Measurements from ENCODE around the gene MSI2. TPM values are rescaled to one million over a fixed set of nuclear protein-coding genes. Genes with fewer than 3 reads are reported as not detected.

Gene MSI2
- total RNA-seq, 2 experiments from 2014 or later, result 117 to 120 TPM

DNA sequence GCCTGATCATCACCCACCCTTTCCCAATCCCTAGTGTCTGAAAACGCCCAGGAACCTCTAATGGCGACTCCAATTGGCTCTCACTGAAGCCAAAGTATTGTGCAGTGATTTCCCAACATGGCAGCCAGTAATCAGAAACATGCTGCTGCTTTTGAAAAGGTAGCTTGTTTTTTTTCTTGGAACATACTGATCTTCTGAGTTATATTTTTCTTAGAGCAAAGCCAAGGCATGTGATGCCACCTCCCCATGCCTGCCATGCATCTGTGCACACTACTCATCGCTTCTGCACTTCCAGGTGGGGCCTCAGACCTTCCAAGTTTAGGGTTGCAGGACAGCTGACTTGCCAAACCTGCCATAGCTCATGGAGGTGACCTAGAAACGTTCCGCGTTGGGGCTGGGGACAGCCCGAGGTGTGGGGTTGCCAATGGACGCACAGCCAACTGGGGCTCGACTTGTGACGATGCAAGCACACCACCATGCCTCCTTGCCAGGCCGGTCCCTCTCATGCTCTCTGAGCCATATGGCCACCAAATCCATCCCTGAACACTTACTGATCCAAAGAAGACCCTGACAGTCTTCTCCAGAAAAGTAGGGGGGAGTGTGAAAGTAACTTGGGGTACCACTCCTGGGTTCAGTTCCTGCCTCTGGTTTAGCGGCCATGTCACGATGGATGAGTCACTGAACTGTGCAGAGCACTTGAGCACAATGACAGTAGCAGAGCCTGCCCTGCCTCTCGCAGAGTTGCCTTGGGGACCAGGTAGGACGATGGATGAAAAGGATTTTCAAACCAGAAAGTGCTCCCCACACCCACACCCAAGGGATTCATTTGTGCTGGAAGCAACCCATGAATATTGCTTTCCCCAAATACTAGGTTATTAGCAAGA, 333.1 kb downstream of the MSI2 start:
- Mint-ChIP-seq H3K4me1 (no peaks in the 10 kb centered on the region), H3K27me3 (no peaks in the 10 kb centered on the region), H3K36me3 (peaks cover 6% of the 10 kb centered on the region), H3K4me3 (no peak overlapping the region), H3K9me3 (ENCODE audit: low read depth) (no peaks in the 10 kb centered on the region), H3K27ac (no peak overlapping the region)
- no peak for DNase-seq
- CTCF ChIA-PET, result interaction anchor here (1.5 to 4.8 kb wide), 2 partner anchors 9 to 30 kb away, joined by 3 to 28 read pairs; no protein-coding TSS in a partner anchor
- ATAC-seq, result no peak

DNA sequence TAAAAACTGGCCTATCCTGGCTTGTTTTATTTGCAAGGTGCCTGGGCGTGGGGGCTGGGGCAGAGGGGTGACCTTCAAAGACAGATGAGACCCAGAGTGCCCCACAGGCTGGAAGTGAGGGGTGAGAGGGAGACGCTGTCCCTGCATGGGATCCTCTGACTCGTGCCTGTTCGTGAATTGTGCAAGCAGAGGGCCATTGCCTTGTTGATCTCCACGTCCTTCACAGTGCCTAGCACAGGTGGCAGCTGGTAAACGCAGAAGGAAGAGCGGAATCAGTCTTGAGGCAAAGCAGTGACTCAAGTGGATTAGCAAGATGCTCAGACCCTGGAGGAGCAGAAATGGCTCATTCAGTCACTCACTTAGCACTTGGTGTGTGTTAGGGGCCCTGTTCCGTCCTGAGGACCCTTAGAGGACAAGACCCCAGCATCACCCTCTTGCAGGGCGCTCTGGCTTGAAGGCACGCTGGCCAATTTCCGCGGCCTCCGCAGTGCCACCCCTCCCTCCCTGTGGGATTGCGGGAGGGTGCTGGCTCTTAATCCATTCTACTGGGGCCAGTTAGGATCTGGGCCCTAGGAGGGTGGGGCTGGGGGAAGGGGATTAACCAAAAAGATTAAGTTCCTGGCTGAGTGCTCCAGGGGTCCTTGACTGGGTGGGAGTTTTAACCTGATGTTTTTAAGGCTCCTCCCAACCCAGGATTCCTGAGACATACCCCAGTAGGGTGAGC, 337.6 kb downstream of the MSI2 start:
- Mint-ChIP-seq H3K36me3 (peaks cover 15% of the 10 kb centered on the region), H3K4me3 (no peak overlapping the region), H3K27ac (no peak overlapping the region), H3K4me1 (peaks cover 18% of the 10 kb centered on the region), H3K27me3 (no peaks in the 10 kb centered on the region), H3K9me3 (ENCODE audit: low read depth) (peaks cover 4% of the 10 kb centered on the region)
- ATAC-seq (no peak), DNase-seq (no peak)
- CTCF ChIA-PET, result interaction anchor here (1.3 to 2.6 kb wide), 4 partner anchors 78 to 351 kb away, joined by 3 to 15 read pairs (median 6); no protein-coding TSS in a partner anchor

DNA sequence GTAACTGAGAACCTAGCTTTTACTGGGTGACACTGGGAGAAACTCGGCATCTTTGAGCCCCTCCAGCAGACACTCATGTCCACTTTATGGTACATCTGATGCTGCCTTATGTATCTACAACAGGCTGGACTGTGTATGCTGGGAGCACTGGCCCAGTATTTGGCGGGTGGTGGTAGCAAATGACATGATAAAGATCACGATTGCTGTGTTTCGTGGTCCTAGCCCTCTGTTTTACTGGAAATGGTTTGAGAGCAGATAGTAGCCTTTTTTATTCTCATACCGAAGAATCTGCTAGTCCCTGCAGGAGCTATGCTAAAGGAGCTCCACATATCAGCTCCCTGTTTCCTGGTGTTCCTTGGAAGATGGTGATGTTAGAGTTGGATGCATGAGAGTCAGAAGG, 338.4 kb downstream of the MSI2 start:
- H3K27ac Mint-ChIP-seq, result no peak overlapping the region
- peaks cover 15% of the 10 kb centered on the region for H3K36me3 Mint-ChIP-seq

DNA sequence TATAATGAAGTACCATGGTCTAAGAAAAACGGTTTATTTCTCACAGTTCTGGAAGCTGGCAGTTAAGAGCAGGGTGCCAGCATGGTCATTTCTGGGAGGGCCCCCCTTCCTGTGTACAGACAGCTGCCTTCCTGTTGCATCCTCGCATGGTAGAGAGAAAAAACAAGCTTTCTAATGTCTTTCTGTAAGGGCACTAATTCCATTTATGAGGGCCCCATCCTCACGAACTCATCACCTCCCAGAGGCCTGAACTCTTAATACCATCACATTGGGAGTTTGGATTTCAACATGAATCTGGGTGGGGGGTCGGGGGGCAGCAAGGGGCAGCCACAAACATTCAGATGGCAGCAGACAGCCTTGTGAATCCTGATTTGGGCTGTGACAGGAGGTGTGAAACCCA, 339.1 kb downstream of the MSI2 start:
- peaks cover 4% of the 10 kb centered on the region for H3K9me3 Mint-ChIP-seq (ENCODE audit: low read depth)
- no peaks in the 10 kb centered on the region for H3K27me3 Mint-ChIP-seq
- peaks cover 34% of the 10 kb centered on the region for H3K4me1 Mint-ChIP-seq
- ATAC-seq (no peak), DNase-seq (no peak)
- peaks cover 15% of the 10 kb centered on the region for H3K36me3 Mint-ChIP-seq
- no peak overlapping the region for H3K27ac Mint-ChIP-seq
- H3K4me3 Mint-ChIP-seq, result no peak overlapping the region
- CTCF ChIA-PET, result interaction anchor here (1.0 to 6.4 kb wide), 5 partner anchors 11 to 352 kb away, joined by 4 to 45 read pairs (median 5); no protein-coding TSS in a partner anchor

More for the DNA sequence above, 338.4 kb downstream of the MSI2 start:
- CTCF ChIA-PET, result interaction anchor here (1.0 to 6.4 kb wide), 6 partner anchors 11 to 352 kb away, joined by 3 to 45 read pairs (median 5); no protein-coding TSS in a partner anchor
- ATAC-seq (no peak), DNase-seq (no peak)
- Mint-ChIP-seq H3K9me3 (ENCODE audit: low read depth) (peaks cover 4% of the 10 kb centered on the region), H3K27me3 (no peaks in the 10 kb centered on the region), H3K4me1 (peaks cover 27% of the 10 kb centered on the region), H3K4me3 (no peak overlapping the region)

DNA sequence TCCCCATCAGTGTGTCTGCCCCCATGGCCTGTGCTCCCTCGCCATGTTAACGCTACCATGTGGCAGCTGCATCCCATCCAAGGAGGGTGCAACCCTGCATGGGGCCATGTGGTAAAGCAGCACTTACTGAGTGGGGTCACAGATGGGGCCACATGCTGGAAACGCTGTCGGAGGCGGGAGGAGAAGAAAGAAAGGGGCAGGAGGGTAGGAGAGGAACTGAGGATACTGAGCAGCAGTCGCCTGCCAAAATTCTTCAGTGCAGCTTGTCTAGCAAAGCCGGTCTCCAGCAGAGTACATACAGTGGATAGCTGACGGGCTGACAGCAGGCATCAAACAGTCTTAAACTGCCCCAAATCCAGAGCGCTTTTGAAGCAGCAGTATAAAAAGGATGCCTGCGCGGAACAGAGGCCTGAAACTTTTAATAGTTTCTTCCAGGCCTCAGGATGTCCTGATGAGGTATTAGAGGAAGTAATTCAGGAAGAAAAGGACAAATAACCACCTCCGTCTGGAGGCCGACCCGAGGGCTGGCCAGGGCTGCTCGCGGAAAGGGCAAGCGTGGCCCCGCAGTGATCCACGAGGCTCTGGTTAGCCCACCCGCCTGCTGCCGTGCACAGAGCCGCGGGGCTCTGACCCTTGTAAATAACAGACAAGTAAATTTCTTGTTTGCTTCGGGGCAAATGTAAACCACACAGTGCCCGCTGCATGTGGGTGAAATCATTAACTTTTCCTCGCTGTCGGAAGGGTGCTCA, 339.8 kb downstream of the MSI2 start:
- CTCF ChIA-PET, result interaction anchor here (1.2 to 6.4 kb wide), 5 partner anchors 10 to 353 kb away, joined by 3 to 45 read pairs (median 5); no protein-coding TSS in a partner anchor
- ATAC-seq (no peak), DNase-seq (no peak)
- peaks cover 18% of the 10 kb centered on the region for H3K36me3 Mint-ChIP-seq
- H3K27ac Mint-ChIP-seq, result peak overlapping the region; percentile 27
- H3K9me3 Mint-ChIP-seq (ENCODE audit: low read depth), result peaks cover 4% of the 10 kb centered on the region
- H3K4me1 Mint-ChIP-seq, result peaks cover 41% of the 10 kb centered on the region
- no peaks in the 10 kb centered on the region for H3K27me3 Mint-ChIP-seq
- H3K4me3 Mint-ChIP-seq, result no peak overlapping the region

DNA sequence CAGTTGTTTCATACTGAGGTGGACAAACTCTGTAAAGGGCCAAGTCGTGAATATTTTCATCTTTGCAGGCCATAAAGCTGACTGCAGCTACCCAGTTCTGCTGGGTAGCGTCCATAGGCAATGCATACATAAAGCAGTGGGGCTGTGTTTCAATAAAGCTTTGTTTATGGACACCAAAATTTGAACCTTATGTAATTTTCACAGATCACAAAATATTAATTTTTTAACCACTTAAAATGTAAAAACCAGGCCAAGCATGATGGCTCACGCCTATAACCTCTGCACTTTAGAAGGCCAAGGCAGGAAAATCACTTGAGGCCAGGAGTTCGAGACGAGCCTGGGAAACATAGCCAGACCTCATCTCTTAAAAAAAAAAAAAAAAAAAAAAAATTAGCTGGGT, 340.8 kb downstream of the MSI2 start:
- Mint-ChIP-seq H3K4me3 (no peak overlapping the region), H3K9me3 (ENCODE audit: low read depth) (peaks cover 4% of the 10 kb centered on the region), H3K27me3 (no peaks in the 10 kb centered on the region), H3K27ac (peak overlapping the region; percentile 27), H3K36me3 (peaks cover 18% of the 10 kb centered on the region), H3K4me1 (peaks cover 50% of the 10 kb centered on the region)
- DNase-seq, result no peak
- ATAC-seq, result no peak
- CTCF ChIA-PET, result interaction anchor here (0.7 to 6.4 kb wide), 23 partner anchors 10 to 353 kb away, joined by 3 to 108 read pairs (median 6); no protein-coding TSS in a partner anchor

DNA sequence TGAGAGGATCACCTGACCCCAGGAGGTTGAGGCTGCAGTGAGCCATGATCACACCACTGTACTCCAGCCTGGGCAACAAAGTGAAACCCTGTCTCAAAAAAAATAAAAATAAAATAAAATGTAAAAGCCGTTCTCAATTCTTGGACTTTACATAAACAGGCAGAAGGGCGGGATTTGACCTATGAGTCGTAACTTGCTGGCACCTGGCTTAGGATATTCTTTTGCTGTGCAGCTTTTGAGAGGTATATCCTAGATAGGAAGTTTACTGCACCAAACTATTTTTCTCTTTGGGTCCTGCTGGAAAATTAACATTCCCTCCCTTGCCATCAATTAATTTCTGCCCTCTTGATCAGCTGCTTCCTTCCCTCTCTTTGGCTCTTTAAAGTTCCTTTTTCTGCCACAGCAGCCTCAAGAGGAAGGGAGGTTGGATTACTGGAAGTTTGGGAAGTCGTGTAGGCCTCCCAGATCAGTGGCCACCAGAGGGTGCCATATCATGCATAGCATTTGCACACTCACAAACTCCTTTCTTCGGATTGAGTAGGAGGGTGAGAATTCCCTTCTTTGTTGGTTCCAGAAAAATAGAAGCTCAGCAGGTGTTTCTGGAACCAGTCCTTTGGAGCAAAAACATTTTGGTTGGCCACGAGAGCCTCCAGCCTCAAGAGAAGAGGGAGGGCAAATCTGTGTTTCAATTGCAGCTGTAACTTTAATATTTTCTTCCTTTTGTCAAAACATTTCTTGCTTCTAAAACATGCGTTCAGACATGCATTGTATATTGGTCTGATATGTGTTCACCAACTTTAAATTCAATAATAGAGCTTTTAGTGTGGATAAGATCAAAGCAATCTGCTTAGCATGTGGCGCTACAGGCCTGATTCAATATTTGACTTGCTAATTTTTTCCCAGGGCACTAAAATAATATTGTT, 341.5 kb downstream of the MSI2 start:
- peak; percentile 57 for DNase-seq

DNA sequence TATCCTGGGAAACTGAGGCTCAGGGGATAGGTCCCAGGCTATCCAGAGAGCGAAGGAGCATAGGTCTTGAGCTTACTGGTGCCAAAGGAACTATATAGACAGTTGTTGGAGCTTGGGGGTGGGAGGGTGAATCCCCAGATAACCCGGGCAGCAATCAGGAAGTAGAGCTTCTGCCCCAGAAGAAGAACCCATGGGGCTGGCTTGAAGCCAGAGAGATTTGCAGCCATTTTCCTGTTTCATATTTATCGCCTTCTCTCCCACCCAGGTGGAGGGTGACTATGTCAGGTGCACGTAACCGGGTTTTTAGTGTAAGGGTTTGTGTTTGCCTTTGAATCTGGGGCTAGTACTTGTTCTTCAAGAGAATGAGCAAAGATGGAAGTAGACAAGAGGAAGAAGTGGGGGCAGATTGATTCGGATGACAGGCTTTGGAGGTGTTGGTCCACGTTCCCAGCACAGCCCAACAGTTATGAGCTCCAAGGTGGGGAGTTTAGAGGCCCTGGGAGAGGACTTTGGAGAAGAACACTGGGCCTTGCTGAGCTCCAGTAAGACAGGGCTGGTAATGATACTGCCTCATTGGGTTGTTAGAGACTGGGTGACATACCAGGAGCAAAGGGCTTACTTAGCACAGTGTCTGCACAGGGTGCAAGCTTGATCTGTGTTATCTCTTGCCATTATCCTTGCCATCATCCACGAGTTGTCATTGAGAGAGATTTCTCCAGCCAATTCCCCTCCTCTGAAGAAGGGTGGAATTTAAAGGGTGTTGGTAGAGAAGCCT, 343.1 kb downstream of the MSI2 start:
- Mint-ChIP-seq H3K27ac (peak overlapping the region; percentile 98), H3K9me3 (ENCODE audit: low read depth) (peaks cover 4% of the 10 kb centered on the region), H3K4me3 (peak overlapping the region; percentile 34), H3K27me3 (no peaks in the 10 kb centered on the region), H3K4me1 (peaks cover 74% of the 10 kb centered on the region), H3K36me3 (peaks cover 11% of the 10 kb centered on the region)
- CTCF ChIA-PET, result interaction anchor here (0.9 to 6.4 kb wide), 15 partner anchors 9 to 356 kb away, joined by 3 to 108 read pairs (median 8); no protein-coding TSS in a partner anchor
- ATAC-seq (peak; percentile 34), DNase-seq (peak; percentile 51)

More for the DNA sequence above, 341.5 kb downstream of the MSI2 start:
- CTCF ChIA-PET, result interaction anchor here (0.7 to 6.4 kb wide), 31 partner anchors 10 to 354 kb away, joined by 3 to 108 read pairs (median 5); no protein-coding TSS in a partner anchor
- no peak overlapping the region for H3K4me3 Mint-ChIP-seq
- H3K4me1 Mint-ChIP-seq, result peaks cover 57% of the 10 kb centered on the region
- peaks cover 18% of the 10 kb centered on the region for H3K36me3 Mint-ChIP-seq
- H3K27me3 Mint-ChIP-seq, result no peaks in the 10 kb centered on the region
- no peak for ATAC-seq
- H3K9me3 Mint-ChIP-seq (ENCODE audit: low read depth), result peaks cover 4% of the 10 kb centered on the region
- peak overlapping the region; percentile 98 for H3K27ac Mint-ChIP-seq

DNA sequence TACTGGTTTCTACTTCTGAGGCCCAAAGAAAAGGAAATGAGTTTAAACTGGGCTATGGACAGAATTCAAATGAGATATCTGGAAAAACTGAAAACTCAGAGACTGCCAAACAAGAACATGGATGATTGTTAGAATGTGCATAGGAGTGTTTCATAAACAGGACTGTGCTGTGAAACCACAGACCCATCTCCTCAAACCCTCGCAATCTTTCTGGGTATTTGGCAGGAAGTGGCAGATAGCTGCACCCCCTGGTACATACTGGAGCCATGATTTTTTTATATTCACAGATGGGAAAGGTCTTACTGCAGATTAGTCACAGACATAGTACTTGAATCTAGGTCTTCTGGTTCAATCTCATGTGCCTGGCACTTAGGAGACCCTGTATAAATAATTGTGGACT, 343.8 kb downstream of the MSI2 start:
- DNase-seq, result peak; percentile 89
- Mint-ChIP-seq H3K4me3 (peak overlapping the region; percentile 34), H3K4me1 (peaks cover 80% of the 10 kb centered on the region), H3K27me3 (no peaks in the 10 kb centered on the region), H3K9me3 (ENCODE audit: low read depth) (no peaks in the 10 kb centered on the region), H3K36me3 (peaks cover 6% of the 10 kb centered on the region), H3K27ac (peak overlapping the region; percentile 98)
- ATAC-seq, result peak; percentile 67
- CTCF ChIA-PET, result interaction anchor here (0.9 to 6.4 kb wide), 11 partner anchors 13 to 356 kb away, joined by 3 to 108 read pairs (median 8); no protein-coding TSS in a partner anchor

DNA sequence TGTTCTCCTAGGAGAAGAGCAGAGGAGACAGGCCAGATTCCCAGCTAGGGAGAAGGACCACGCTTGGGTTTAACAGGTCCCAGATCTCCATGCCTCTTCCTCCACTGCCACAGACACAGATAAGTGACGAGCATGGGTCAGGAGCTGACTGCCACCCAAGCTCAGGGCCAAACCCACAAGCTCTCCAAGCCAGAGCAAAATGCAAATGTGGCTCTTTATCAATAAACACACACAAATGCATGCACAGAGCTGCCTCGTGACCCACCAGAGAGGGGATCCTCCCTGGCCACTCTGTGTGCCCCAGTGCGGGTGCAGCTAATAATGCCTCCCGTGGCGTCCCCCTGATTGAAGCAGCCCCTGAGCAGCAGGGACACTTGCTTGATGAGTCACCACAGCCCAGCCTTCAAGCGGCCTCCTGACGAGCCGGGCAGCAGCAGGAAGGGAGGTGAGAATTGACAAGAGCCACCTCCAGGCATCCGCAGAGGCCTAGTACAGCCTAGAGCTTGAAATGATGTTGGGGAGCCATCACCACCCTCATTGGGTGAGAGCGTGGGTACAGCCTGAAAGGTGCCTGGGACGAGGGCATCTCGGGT, 344.9 kb downstream of the MSI2 start:
- no peak for ATAC-seq
- no peaks in the 10 kb centered on the region for H3K9me3 Mint-ChIP-seq (ENCODE audit: low read depth)
- H3K36me3 Mint-ChIP-seq, result peaks cover 2% of the 10 kb centered on the region
- peak; percentile 57 for DNase-seq
- H3K4me3 Mint-ChIP-seq, result no peak overlapping the region
- peak overlapping the region; percentile 98 for H3K27ac Mint-ChIP-seq
- no peaks in the 10 kb centered on the region for H3K27me3 Mint-ChIP-seq
- CTCF ChIA-PET, result interaction anchor here (2.2 to 6.3 kb wide), 4 partner anchors 70 to 357 kb away, joined by 8 to 108 read pairs (median 13); no protein-coding TSS in a partner anchor
- peaks cover 92% of the 10 kb centered on the region for H3K4me1 Mint-ChIP-seq

DNA sequence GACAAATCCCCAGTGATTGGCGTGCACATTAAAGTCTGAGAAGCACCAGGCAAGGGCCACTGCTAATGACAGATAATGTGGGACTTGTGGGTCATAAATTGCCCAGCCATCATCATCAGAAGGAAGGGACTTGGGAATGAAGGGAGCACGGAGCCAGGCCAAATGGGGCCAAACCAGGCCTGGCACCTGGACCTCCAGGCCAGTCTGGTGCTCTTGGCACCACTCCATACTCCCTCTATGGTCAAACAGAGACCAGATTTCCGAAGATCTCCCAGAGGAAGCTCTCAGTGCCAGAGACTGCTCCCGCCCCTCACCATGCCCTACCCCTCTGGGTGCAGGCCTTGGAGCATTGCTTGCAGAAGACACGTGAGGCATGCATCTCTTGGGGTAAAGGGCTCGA, 346.6 kb downstream of the MSI2 start:
- no peaks in the 10 kb centered on the region for H3K27me3 Mint-ChIP-seq
- H3K4me3 Mint-ChIP-seq, result no peak overlapping the region
- H3K27ac Mint-ChIP-seq, result peak overlapping the region; percentile 98

More for the DNA sequence above, 346.6 kb downstream of the MSI2 start:
- ATAC-seq, result no peak
- no peaks in the 10 kb centered on the region for H3K9me3 Mint-ChIP-seq (ENCODE audit: low read depth)
- H3K36me3 Mint-ChIP-seq, result peaks cover 2% of the 10 kb centered on the region
- CTCF ChIA-PET, result interaction anchor here (0.9 to 6.3 kb wide), 4 partner anchors 69 to 145 kb away, joined by 3 to 108 read pairs (median 24); no protein-coding TSS in a partner anchor
- DNase-seq, result no peak
- H3K4me1 Mint-ChIP-seq, result peaks cover 95% of the 10 kb centered on the region

Data from activated CD8-positive, alpha-beta memory T cell treated with anti-CD3 and anti-CD28 coated beads, Interleukin-2, amount 10 ng/mL, durations not matched to agents 7 days and 5 days (primary cell).